MM.1S (cell line): Measurements from ENCODE around the gene MKNK2.

Experiments
- CTCF ChIP-seq: fragments of 300-600 bp; sonication (generic); IDR thresholded peaks from 2 replicates; pipeline ENCODE4 v1.5.1; 2016; ENCODE audit warnings: antibody characterized with exemption, low read length, mixed read lengths
- EZH2 ChIP-seq: fragments of 300-600 bp; sonication (generic); optimal IDR thresholded peaks from 2 replicates; pipeline ENCODE3; 2017; ENCODE audit warnings: low read depth, mild to moderate bottlenecking, antibody characterized with exemption, low read length, mixed read lengths

- no peak for TF ChIP-seq CTCF
- TF ChIP-seq EZH2 = no peak
Measured at GRCh38 chr19:2045501-2046045, 5.5 kb downstream of the MKNK2 start.
